Endothelial cell of coronary artery (primary cell): Measurements from ENCODE around the gene RPN1. TPM values are rescaled to one million over a fixed set of nuclear protein-coding genes. Genes with fewer than 3 reads are reported as not detected.

Experiments
- total RNA-seq: library from RNA; depleted of rRNA; stranded (reverse); fragments of >200 nt; gene quantifications from 2 replicates; pipeline ENCODE4 v1.2.3, GENCODE V29; 2014

RPN1 gene
- total RNA-seq = 497 and 503 TPM in 2 replicates

DNA sequence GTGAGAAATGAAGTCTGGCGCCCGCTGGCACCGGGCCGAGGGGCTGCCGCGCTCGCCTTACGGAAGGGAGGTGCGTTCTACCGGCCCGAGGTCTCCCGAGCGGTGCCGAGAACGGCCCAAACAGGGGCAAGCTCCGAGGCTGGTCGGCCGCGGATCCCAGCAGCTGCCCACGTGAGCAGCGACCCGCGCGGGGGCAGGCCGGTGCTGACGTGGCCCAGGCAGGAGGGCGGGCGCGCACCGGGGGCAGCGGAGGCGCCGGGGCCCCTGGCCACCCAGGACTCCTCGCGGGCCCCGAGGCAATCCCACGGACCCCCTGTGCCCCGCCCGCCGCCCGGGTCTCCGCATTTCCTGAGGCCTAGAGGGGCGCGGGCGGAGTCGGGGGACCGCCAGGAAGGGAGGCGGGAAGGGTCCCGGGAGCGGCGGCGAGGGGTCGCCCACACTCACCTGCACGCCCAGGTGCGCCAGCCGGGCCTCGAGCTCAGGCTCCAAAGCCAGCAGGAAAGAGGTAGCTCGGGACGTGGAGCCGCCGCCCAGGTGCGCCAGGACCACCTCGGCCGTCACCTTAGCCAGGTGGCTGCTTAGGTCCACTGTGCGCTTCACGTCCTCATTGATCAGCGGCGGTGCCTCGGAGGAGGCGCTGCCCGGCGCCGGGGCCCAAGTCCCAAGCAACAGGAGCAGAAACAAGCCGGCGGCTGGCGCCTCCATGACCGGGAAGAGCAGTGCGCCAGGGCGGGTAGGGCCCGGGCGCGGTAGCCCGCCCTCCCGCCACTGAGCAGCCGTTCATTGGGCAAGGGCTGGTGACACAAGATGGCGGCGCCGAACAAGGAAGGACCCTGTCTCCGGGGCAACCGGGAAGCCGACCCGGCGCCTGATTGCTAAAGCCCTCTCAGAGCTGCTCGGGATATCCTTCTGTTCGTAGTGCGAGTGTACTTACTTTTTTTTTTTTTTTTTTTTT is at the start of gene RPN1:
RPN1 (minus strand) TSS at position 723 of the 955 bp plus-strand sequence; CDS start at position 705, 18 bp downstream.

Other genes starting within 250 kb of the RPN1 start
- gene DNAJB8, start 183.9 kb downstream of the RPN1 start, total RNA-seq = not detected in 2 replicates
- 8.5 and 12.4 TPM in 2 replicates for gene GATA2, start 157.6 kb downstream of the RPN1 start, total RNA-seq
- 33.6 and 35.1 TPM in 2 replicates for gene RAB7A, start 75.4 kb upstream of the RPN1 start, total RNA-seq
- 34.9 and 41.0 TPM in 2 replicates for gene ACAD9, start 228.8 kb upstream of the RPN1 start, total RNA-seq